SHP77 treated with DMSO at 0.1 percent for 48 hours (cell line): ENCODE measurements around the gene PAM16.
A peak's percentile ranks its signal among the peaks of the same experiment; 100 is the strongest.

Experiments used
- DNase-seq: peaks from one replicate; lab custom pipeline; 2025; lab: John Stamatoyannopoulos, UW

PAM16 gene

DNA sequence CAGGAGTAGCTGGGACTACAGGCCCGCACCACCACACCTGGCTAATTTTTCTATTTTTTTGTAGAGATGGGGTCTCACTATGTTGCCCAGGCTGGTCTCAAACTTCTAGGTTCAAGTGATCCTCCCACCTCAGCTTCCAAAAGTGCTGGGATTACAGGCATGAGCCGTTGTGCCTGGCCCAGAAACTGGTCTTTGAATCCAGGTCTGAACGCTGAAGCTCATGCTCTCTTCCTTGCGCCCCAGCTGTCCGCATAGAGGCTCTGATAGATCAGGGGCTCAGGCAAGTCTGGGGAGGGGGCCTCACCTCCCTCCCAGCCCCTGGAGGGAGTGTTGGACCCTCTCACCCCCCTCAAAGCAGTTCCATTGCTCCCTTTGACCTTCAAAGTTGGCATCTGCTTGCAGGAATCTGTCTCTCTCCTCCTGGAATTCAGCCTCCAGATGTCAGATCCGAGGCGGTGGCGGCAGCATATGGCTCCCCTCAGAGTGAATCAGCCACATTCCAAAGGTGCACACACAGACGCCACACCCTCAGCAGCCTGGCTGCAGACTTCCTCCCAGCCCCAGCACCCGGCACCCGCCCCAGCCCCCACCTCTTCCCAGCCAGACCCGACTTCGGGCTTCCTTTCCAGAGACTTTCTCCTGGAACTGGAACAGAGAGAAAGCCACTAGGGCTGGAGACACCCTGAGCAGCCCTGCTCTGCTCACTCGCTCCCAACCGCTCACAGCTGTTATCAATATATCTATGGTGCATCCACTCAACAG, 52.2 kb downstream of the PAM16 start:
- no peak for DNase-seq

DNA sequence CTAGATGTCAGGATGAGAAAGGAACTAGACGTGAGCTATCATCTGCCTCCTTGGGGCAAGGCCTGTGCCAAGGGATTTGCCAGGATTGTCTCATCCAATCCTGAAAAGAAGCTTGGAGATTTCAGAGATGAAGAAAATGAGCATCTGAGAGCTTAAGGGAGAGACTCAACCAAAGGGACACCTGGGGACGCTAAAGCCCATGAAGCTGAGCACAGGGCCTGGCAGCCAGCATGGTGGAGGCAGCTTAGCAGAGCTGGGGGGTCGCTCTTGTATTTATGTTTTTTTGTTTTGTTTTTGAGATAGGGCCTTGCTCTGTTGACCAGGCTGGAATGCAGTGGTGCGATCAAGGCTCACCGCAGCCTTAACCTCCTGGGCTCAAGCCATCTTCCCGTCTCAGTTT, 53.6 kb downstream of the PAM16 start:
- no peak for DNase-seq

DNA sequence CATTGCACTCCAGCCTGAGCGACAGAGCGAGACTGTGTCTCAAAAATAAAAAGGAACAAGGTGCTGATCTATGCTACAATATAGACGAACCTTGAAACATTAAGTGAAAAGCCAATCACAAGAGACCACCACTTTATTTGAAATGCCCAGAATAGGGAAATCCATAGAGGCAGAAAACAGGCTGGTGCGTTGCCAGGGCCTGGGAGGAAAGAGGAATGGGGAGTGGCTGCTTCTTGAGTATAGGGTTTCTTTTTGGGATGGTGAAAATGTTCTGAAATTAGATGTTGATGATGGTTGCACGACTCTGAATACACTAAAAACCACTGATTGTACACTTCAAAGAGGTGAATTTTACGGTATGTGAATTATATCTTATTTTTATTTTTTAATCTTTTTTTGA, 55.5 kb downstream of the PAM16 start:
- DNase-seq: no peak

DNA sequence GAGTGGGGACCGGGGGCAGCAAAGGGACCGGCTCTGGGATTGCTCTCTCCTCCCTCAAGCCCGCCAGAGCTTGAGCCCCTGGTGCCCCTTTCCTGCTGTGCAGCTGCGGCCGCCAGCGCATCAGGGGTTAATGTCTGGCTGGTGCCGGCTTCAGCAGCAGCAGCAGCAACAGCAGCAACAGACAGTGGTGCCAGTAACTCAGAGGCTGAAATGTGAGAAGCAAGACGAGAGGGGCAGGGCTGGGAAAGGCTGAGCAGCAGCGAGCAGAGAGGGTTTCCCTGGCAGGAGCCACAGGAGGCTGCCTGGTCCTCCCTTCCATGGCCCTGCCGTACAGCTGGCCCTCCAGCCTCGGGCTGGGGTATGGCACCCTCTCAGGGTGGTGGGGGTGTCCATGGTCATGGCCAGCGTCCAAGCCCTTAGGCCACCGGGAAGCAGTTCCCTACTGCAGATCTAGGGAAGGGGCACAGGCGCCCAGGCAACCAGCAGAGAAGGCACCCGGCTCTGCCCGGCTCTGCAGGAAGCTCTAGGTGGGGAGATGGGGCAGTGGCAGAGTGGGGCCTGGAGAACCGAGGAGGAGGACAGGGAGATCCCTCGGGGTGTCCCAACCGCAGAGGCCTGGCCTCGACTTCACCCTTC, 57.2 kb downstream of the PAM16 start:
- DNase-seq: peak; percentile 54

DNA sequence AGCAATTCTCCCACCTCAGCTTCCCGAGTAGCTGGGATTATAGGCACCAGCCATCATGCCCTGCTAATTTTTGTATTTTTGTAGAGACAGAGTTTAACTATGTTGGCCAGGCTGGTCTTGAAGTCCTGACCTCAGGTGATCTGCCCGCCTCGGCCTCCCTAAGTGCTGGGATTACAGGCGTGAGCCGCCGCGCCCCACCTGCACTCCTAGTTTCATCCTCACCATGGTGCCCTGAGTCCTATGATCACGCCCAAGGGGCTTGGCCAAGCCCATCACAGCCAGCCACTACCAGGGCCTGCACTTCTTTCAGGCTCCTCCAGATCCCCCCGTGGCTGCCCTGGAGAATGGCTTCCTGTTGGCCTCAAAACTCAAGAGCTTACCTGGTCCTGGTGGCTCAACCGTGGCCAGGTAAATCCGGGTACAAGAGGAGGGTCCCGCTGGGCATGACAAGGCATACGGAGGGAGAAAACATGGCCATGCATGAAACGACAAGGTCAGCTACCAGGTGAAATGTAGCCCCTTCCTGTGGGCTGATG, 57.9 kb downstream of the PAM16 start:
- DNase-seq: no peak

DNA sequence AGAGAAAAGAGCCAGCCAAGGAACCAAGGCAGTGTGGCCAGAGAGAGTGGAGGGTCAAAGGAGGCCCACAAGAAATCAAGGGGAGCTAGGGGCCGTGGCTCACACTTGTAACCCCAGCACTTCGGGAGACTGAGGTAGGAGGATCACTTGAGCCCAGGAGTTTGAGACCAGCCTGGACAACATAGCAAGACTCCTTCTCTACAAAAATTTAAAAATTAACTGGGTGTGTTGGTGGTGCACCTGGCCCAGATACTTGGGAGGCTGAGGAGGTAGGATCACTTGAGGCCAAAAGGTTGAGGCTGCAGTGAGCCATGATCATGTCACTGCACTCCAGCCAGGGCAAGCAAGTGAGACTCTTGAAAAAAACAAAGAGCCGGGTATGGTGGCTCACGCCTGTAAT, 59.4 kb downstream of the PAM16 start:
- no peak for DNase-seq
